Astrocyte (in vitro differentiated cells and primary cell): Measurements from ENCODE around the gene CFAP52. TPM values are rescaled to one million over a fixed set of nuclear protein-coding genes. Genes with fewer than 3 reads are reported as not detected.
"Not testable (repeated sequence)": the region's sequence is repeated elsewhere in the genome, so short reads cannot be mapped to it uniquely, and the experiment has no call there.

Experiments used
- DNase-seq: peaks from one replicate; pipeline ENCODE4 v3.0.0-alpha.2; 2010; ENCODE audit warnings: low read depth
- FAIRE-seq: peaks from 2 replicates; lab custom pipeline; 2011; peaks lifted over from hg19 to GRCh38; lab: Jason Lieb, UNC
- H2AFZ ChIP-seq: 2 replicates; pipeline ENCODE4 v1.6.0; 2012; ENCODE audit warnings: low read depth, low read length, inconsistent platforms
- H3K27ac ChIP-seq: 2 replicates; pipeline ENCODE4 v1.5.1; 2011; ENCODE audit warnings: low read depth, low read length, inconsistent platforms
- H3K27me3 ChIP-seq: 2 replicates; pipeline ENCODE4 v1.6.0; 2011; ENCODE audit warnings: low read length, inconsistent platforms; ENCODE audit not compliant: insufficient read depth
- H3K36me3 ChIP-seq: 2 replicates; pipeline ENCODE4 v1.5.1; 2011; ENCODE audit warnings: low read length, inconsistent platforms; ENCODE audit not compliant: insufficient read depth
- H3K4me1 ChIP-seq: 2 replicates; pipeline ENCODE4 v1.5.1; 2011; ENCODE audit warnings: low read length, inconsistent platforms; ENCODE audit not compliant: insufficient read depth
- H3K4me2 ChIP-seq: 2 replicates; pipeline ENCODE4 v1.6.0; 2012; ENCODE audit warnings: low read length, inconsistent platforms
- H3K4me3 ChIP-seq: 2 replicates; pipeline ENCODE4 v1.5.1; 2011; ENCODE audit warnings: low read depth, mild to moderate bottlenecking, low read length, inconsistent platforms; ENCODE audit not compliant: insufficient read depth
- H3K79me2 ChIP-seq: 2 replicates; pipeline ENCODE4 v1.6.0; 2012; ENCODE audit warnings: mild to moderate bottlenecking, low read length, inconsistent platforms; ENCODE audit not compliant: insufficient read depth
- H3K9ac ChIP-seq: 2 replicates; pipeline ENCODE4 v1.6.0; 2012; ENCODE audit warnings: mild to moderate bottlenecking, low read length, inconsistent platforms
- H3K9me3 ChIP-seq: 2 replicates; pipeline ENCODE4 v1.5.1; 2012; ENCODE audit warnings: low read depth, mild to moderate bottlenecking, low read length, inconsistent platforms; ENCODE audit not compliant: insufficient read depth
- H4K20me1 ChIP-seq: 2 replicates; pipeline ENCODE4 v1.6.0; 2012; ENCODE audit warnings: low read length, inconsistent platforms; ENCODE audit not compliant: insufficient read depth
- H3K27ac Mint-ChIP-seq: one replicate; pipeline ENCODE4 v1.8.0; 2021; ENCODE audit warnings: mild to moderate bottlenecking, mixed read lengths; ENCODE audit not compliant: unreplicated experiment
- H3K27me3 Mint-ChIP-seq: one replicate; pipeline ENCODE4 v1.8.0; 2021; ENCODE audit warnings: low read depth, mixed read lengths; ENCODE audit not compliant: unreplicated experiment
- H3K36me3 Mint-ChIP-seq: one replicate; pipeline ENCODE4 v1.8.0; 2021; ENCODE audit warnings: low read depth, mixed read lengths; ENCODE audit not compliant: unreplicated experiment
- H3K4me1 Mint-ChIP-seq: one replicate; pipeline ENCODE4 v1.8.0; 2021; ENCODE audit warnings: low read depth, mixed read lengths; ENCODE audit not compliant: unreplicated experiment
- H3K4me3 Mint-ChIP-seq: one replicate; pipeline ENCODE4 v1.8.0; 2021; ENCODE audit warnings: mild to moderate bottlenecking, moderate library complexity, mixed read lengths; ENCODE audit not compliant: unreplicated experiment
- H3K9me3 Mint-ChIP-seq: one replicate; pipeline ENCODE4 v1.8.0; 2021; ENCODE audit warnings: mild to moderate bottlenecking, mixed read lengths; ENCODE audit not compliant: unreplicated experiment
- EZH2 ChIP-seq: IDR thresholded peaks from 2 replicates; pipeline ENCODE4 v1.6.1; 2012; ENCODE audit warnings: mild to moderate bottlenecking, low read length, inconsistent platforms; ENCODE audit not compliant: insufficient read depth
- total RNA-seq: library from RNA; stranded (reverse); gene quantifications from 2 replicates; pipeline ENCODE4 v1.2.1, GENCODE V29; 2021
- TF ChIP-seq, protein P1 (sequence below): IDR thresholded peaks from 2 replicates; pipeline ENCODE4 v1.5.1; 2011; ENCODE audit warnings: low read depth, mild to moderate bottlenecking, inconsistent platforms, low read length, moderate library complexity; ENCODE audit not compliant: insufficient read depth

Gene CFAP52
- total RNA-seq, 1 donor from 2014 or later = not detected

DNA sequence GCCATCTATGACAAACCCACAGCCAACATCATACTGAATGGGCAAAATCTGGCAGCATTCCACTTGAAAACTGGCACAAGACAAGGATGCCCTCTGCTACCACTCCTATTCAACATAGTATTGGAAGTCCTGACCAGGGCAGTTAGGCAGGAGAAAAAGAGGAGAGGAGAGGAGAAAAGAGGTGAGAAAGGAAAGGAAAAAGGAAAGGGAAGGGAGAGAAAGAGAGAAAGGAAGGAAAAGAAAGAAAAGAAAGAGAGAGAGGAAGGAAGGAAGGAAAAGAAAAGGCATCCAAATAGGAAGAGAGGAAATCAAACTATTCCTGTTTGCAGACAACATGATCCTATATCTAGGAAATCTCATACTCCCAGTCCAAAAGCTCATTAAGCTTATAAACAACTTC lies 12.3 kb upstream of the CFAP52 start:
- Mint-ChIP-seq H3K4me1 (peaks cover 3% of the 10 kb centered on the region), H3K9me3 (no peaks in the 10 kb centered on the region), H3K27me3 (no peaks in the 10 kb centered on the region), H3K36me3 (peaks cover 15% of the 10 kb centered on the region), H3K27ac (no peak overlapping the region), H3K4me3 (no peak overlapping the region)
- H3K4me1 ChIP-seq = no peaks in the 10 kb centered on the region
- no peak for FAIRE-seq
- no peak overlapping the region for H2AFZ ChIP-seq
- peaks cover 2% of the 10 kb centered on the region for H3K79me2 ChIP-seq
- H3K27me3 ChIP-seq = no peaks in the 10 kb centered on the region
- H3K36me3 ChIP-seq = peaks cover 4% of the 10 kb centered on the region
- TF ChIP-seq, protein P1, sequence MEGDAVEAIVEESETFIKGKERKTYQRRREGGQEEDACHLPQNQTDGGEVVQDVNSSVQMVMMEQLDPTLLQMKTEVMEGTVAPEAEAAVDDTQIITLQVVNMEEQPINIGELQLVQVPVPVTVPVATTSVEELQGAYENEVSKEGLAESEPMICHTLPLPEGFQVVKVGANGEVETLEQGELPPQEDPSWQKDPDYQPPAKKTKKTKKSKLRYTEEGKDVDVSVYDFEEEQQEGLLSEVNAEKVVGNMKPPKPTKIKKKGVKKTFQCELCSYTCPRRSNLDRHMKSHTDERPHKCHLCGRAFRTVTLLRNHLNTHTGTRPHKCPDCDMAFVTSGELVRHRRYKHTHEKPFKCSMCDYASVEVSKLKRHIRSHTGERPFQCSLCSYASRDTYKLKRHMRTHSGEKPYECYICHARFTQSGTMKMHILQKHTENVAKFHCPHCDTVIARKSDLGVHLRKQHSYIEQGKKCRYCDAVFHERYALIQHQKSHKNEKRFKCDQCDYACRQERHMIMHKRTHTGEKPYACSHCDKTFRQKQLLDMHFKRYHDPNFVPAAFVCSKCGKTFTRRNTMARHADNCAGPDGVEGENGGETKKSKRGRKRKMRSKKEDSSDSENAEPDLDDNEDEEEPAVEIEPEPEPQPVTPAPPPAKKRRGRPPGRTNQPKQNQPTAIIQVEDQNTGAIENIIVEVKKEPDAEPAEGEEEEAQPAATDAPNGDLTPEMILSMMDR = no peak
- TF ChIP-seq EZH2 = no peak
- no peak for DNase-seq
- peaks cover 12% of the 10 kb centered on the region for H4K20me1 ChIP-seq
- no peak overlapping the region for H3K4me3 ChIP-seq
- no peaks in the 10 kb centered on the region for H3K9me3 ChIP-seq
- no peak overlapping the region for H3K4me2 ChIP-seq
- H3K27ac ChIP-seq = no peak overlapping the region
- H3K9ac ChIP-seq = no peak overlapping the region

DNA sequence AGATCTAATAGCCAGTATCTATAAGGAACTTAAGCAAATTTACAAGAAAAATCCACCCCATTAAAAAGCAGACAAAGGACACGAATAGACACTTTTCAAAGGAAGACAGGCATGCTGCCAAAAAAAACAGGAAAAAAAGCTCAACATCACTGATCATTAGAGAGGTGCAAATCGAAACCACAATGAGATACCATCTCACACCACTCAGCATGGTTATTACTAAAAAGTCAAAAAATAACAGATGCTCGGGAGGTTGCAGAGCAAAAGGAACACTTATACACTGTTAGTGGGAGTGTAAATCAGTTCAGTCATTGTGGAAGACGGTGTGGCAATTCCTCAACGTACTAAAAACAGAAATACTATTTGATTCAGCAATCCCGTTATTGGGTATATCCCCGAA lies 10.4 kb upstream of the CFAP52 start:
- Histone ChIP-seq H2AFZ (no peak overlapping the region), H3K4me3 (no peak overlapping the region), H3K27ac (no peak overlapping the region), H3K9ac (no peak overlapping the region), H3K4me2 (no peak overlapping the region), H3K4me1 (no peaks in the 10 kb centered on the region), H4K20me1 (peaks cover 17% of the 10 kb centered on the region), H3K27me3 (no peaks in the 10 kb centered on the region), H3K36me3 (peaks cover 4% of the 10 kb centered on the region), H3K79me2 (peaks cover 8% of the 10 kb centered on the region), H3K9me3 (no peaks in the 10 kb centered on the region)
- Mint-ChIP-seq H3K27ac (no peak overlapping the region), H3K4me3 (no peak overlapping the region), H3K4me1 (peaks cover 3% of the 10 kb centered on the region), H3K27me3 (no peaks in the 10 kb centered on the region), H3K9me3 (no peaks in the 10 kb centered on the region), H3K36me3 (peaks cover 16% of the 10 kb centered on the region)
- FAIRE-seq (no peak), DNase-seq (peak; percentile 15)
- TF ChIP-seq EZH2 = no peak
- TF ChIP-seq, protein P1 = no peak

GRCh38 chr17:9566739-9567138 lies 9.7 kb upstream of the CFAP52 start:
- peaks cover 16% of the 10 kb centered on the region for H3K36me3 Mint-ChIP-seq
- H3K27ac Mint-ChIP-seq, FAIRE-seq: not testable (repeated sequence)

More at GRCh38 chr17:9566739-9567138, 9.7 kb upstream of the CFAP52 start:
- not testable (repeated sequence) for H3K4me1 Mint-ChIP-seq, DNase-seq, H3K27me3 Mint-ChIP-seq, H3K79me2 ChIP-seq, H3K4me3 ChIP-seq, H3K9me3 ChIP-seq, H3K36me3 ChIP-seq, H3K9ac ChIP-seq, H3K4me1 ChIP-seq, H2AFZ ChIP-seq, H3K27ac ChIP-seq, H3K4me2 ChIP-seq, H3K9me3 Mint-ChIP-seq, H3K4me3 Mint-ChIP-seq, H3K27me3 ChIP-seq
- H4K20me1 ChIP-seq = peaks cover 17% of the 10 kb centered on the region
